SK-N-SH treated with all-trans-retinoic acid at 6 μM for 48 hours (cell line): Measurements from ENCODE around the gene CENPVL3.

Experiments used
- ATAC-seq: fragments of 200-7000 bp; cut with Tn5 transposase; 3 replicates; pipeline ENCODE4 v1.9.1; 2020; ENCODE audit warnings: mild to moderate bottlenecking, moderate library complexity
- ARNTL ChIP-seq: fragments of 450-650 bp; formaldehyde crosslinking; IDR thresholded peaks from 2 replicates; pipeline ENCODE4 v1.5.0; 2020; ENCODE audit warnings: low read depth, mild to moderate bottlenecking, moderate library complexity, borderline replicate concordance
- BACH2 ChIP-seq: fragments of 250-450 bp; sonication (Bioruptor Pico); IDR thresholded peaks from 2 replicates; pipeline ENCODE4 v1.9.0; 2021; ENCODE audit warnings: mild to moderate bottlenecking, borderline replicate concordance
- CSDC2 ChIP-seq: fragments of 250-450 bp; sonication (Bioruptor Pico); IDR thresholded peaks from 2 replicates; pipeline ENCODE4 v1.5.0; 2020; ENCODE audit warnings: mild to moderate bottlenecking, moderate library complexity
- ESRRG ChIP-seq: fragments of 250-450 bp; sonication (Bioruptor Pico); IDR thresholded peaks from 2 replicates; pipeline ENCODE4 v1.6.1; 2021; ENCODE audit warnings: mild to moderate bottlenecking
- GLIS3 ChIP-seq: fragments of 250-450 bp; sonication (Bioruptor Pico); IDR thresholded peaks from 2 replicates; pipeline ENCODE4 v1.5.0; 2020; ENCODE audit warnings: mild to moderate bottlenecking, moderate library complexity
- ISL1 ChIP-seq: fragments of 250-450 bp; sonication (Bioruptor Pico); IDR thresholded peaks from 2 replicates; pipeline ENCODE4 v2.1.2; 2022; ENCODE audit warnings: mild to moderate bottlenecking, moderate library complexity
- PATZ1 ChIP-seq: fragments of 250-450 bp; sonication (Bioruptor Pico); IDR thresholded peaks from 2 replicates; pipeline ENCODE4 v1.8.0; 2020; ENCODE audit warnings: mild to moderate bottlenecking, moderate library complexity, borderline replicate concordance
- PPARA ChIP-seq: fragments of 250-450 bp; sonication (Bioruptor Pico); IDR thresholded peaks from 2 replicates; pipeline ENCODE4 v1.5.0; 2020; ENCODE audit warnings: mild to moderate bottlenecking, borderline replicate concordance
- RARB ChIP-seq: fragments of 250-450 bp; sonication (Bioruptor Pico); IDR thresholded peaks from 2 replicates; pipeline ENCODE4 v1.8.0; 2021; ENCODE audit warnings: mild to moderate bottlenecking, moderate library complexity
- SNAI2 ChIP-seq: fragments of 250-450 bp; sonication (Bioruptor Pico); IDR thresholded peaks from 2 replicates; pipeline ENCODE4 v1.5.0; 2020; ENCODE audit warnings: mild to moderate bottlenecking, moderate library complexity
- TCF4 ChIP-seq: fragments of 250-450 bp; sonication (Bioruptor Pico); IDR thresholded peaks from 2 replicates; pipeline ENCODE4 v1.8.0; 2021; ENCODE audit warnings: mild to moderate bottlenecking, moderate library complexity, borderline replicate concordance
- TOX ChIP-seq: fragments of 250-450 bp; sonication (Bioruptor Pico); IDR thresholded peaks from 2 replicates; pipeline ENCODE4 v1.8.0; 2021; ENCODE audit warnings: mild to moderate bottlenecking, moderate library complexity, borderline replicate concordance
- ZC3H10 ChIP-seq: fragments of 250-450 bp; sonication (Bioruptor Pico); IDR thresholded peaks from 2 replicates; pipeline ENCODE4 v1.5.1; 2021; ENCODE audit warnings: mild to moderate bottlenecking, moderate library complexity
- ZFP30 ChIP-seq: fragments of 450-650 bp; formaldehyde crosslinking; IDR thresholded peaks from 2 replicates; pipeline ENCODE4 v1.5.0; 2022; ENCODE audit warnings: mild to moderate bottlenecking, moderate library complexity
- ZNF565 ChIP-seq: fragments of 450-650 bp; formaldehyde crosslinking; conservative IDR thresholded peaks from 2 replicates; pipeline ENCODE4 v1.5.0; 2020; ENCODE audit warnings: low read depth, mild to moderate bottlenecking, moderate library complexity
- ZNF70 ChIP-seq: fragments of 450-650 bp; formaldehyde crosslinking; IDR thresholded peaks from 2 replicates; pipeline ENCODE4 v1.5.0; 2020; ENCODE audit warnings: mild to moderate bottlenecking, moderate library complexity
- ZNF8 ChIP-seq: fragments of 450-650 bp; formaldehyde crosslinking; IDR thresholded peaks from 2 replicates; pipeline ENCODE4 v1.5.0; 2020; ENCODE audit warnings: mild to moderate bottlenecking, moderate library complexity
- TF ChIP-seq, protein P1 (sequence below): fragments of 250-450 bp; sonication (Bioruptor Pico); IDR thresholded peaks from 2 replicates; pipeline ENCODE4 v1.8.0; 2021; ENCODE audit warnings: low read depth, mild to moderate bottlenecking, moderate library complexity, borderline replicate concordance
- TF ChIP-seq, protein P2 (sequence below): fragments of 250-450 bp; sonication (Bioruptor Pico); IDR thresholded peaks from 2 replicates; pipeline ENCODE4 v1.5.0; 2020; ENCODE audit warnings: mild to moderate bottlenecking, moderate library complexity

The CENPVL3 gene

DNA sequence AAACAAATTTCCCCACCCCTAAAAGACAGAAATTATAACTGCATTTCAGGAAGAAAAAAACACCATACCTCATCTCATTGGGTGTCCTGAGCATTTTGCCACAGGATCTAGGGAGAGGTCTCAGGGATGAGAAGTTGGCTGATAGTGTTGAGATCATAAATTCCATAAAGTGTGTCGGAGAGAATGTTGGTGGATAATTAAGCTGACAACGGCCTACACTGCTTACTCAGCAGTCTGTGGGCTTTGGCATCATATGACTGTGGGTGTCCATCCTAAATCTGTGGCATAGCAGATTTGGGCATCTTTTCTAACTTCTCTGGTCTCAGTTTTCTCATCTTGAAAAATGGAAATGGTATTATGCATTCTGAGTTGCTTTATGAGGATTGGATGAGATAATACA lies 12.3 kb downstream of the CENPVL3 start (continued):
- TF ChIP-seq RARB (CRISPR knock-in tag) = no peak
- TF ChIP-seq ARNTL (CRISPR knock-in tag) = no peak
- TF ChIP-seq ZC3H10 = no peak
- no peak for TF ChIP-seq TOX (CRISPR knock-in tag)
- no peak for TF ChIP-seq ZNF565 (CRISPR knock-in tag)
- no peak for TF ChIP-seq SNAI2 (CRISPR knock-in tag)
- TF ChIP-seq TCF4 = no peak
- no peak for TF ChIP-seq ISL1 (CRISPR knock-in tag)
- TF ChIP-seq ZFP30 (CRISPR knock-in tag) = no peak

- TF ChIP-seq ZNF565 (CRISPR knock-in tag) = no peak
- no peak for TF ChIP-seq PATZ1 (CRISPR knock-in tag)
- TF ChIP-seq, protein P1, sequence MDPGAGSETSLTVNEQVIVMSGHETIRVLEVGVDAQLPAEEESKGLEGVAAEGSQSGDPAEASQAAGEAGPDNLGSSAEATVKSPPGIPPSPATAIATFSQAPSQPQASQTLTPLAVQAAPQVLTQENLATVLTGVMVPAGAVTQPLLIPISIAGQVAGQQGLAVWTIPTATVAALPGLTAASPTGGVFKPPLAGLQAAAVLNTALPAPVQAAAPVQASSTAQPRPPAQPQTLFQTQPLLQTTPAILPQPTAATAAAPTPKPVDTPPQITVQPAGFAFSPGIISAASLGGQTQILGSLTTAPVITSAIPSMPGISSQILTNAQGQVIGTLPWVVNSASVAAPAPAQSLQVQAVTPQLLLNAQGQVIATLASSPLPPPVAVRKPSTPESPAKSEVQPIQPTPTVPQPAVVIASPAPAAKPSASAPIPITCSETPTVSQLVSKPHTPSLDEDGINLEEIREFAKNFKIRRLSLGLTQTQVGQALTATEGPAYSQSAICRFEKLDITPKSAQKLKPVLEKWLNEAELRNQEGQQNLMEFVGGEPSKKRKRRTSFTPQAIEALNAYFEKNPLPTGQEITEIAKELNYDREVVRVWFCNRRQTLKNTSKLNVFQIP = no peak
- no peak for TF ChIP-seq ISL1 (CRISPR knock-in tag)
- no peak for TF ChIP-seq SNAI2 (CRISPR knock-in tag)
- TF ChIP-seq ZFP30 (CRISPR knock-in tag) = no peak
- TF ChIP-seq, protein P2, sequence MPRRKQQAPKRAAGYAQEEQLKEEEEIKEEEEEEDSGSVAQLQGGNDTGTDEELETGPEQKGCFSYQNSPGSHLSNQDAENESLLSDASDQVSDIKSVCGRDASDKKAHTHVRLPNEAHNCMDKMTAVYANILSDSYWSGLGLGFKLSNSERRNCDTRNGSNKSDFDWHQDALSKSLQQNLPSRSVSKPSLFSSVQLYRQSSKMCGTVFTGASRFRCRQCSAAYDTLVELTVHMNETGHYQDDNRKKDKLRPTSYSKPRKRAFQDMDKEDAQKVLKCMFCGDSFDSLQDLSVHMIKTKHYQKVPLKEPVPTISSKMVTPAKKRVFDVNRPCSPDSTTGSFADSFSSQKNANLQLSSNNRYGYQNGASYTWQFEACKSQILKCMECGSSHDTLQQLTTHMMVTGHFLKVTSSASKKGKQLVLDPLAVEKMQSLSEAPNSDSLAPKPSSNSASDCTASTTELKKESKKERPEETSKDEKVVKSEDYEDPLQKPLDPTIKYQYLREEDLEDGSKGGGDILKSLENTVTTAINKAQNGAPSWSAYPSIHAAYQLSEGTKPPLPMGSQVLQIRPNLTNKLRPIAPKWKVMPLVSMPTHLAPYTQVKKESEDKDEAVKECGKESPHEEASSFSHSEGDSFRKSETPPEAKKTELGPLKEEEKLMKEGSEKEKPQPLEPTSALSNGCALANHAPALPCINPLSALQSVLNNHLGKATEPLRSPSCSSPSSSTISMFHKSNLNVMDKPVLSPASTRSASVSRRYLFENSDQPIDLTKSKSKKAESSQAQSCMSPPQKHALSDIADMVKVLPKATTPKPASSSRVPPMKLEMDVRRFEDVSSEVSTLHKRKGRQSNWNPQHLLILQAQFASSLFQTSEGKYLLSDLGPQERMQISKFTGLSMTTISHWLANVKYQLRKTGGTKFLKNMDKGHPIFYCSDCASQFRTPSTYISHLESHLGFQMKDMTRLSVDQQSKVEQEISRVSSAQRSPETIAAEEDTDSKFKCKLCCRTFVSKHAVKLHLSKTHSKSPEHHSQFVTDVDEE (CRISPR knock-in tag) = no peak
- no peak for TF ChIP-seq RARB (CRISPR knock-in tag)
- no peak for TF ChIP-seq TCF4
- no peak for TF ChIP-seq ZC3H10
- no peak for TF ChIP-seq BACH2 (CRISPR knock-in tag)
- no peak for TF ChIP-seq PPARA (CRISPR knock-in tag)
- TF ChIP-seq GLIS3 (CRISPR knock-in tag) = no peak
- no peak for TF ChIP-seq ZNF70 (CRISPR knock-in tag)
- TF ChIP-seq ESRRG = no peak
- TF ChIP-seq ARNTL (CRISPR knock-in tag) = no peak
- ATAC-seq = no peak
Measured at GRCh38 chrX:51598899-51599298, 19.8 kb downstream of the CENPVL3 start.

- no peak for ATAC-seq
- TF ChIP-seq RARB (CRISPR knock-in tag) = no peak
- no peak for TF ChIP-seq ZFP30 (CRISPR knock-in tag)
- TF ChIP-seq ZNF8 (CRISPR knock-in tag) = no peak
- TF ChIP-seq, protein P1 = no peak
- TF ChIP-seq ZNF565 (CRISPR knock-in tag) = no peak
- no peak for TF ChIP-seq ARNTL (CRISPR knock-in tag)
- TF ChIP-seq, all 23 proteins: peak for 0
Measured at GRCh38 chrX:51571874-51572273, 46.8 kb downstream of the CENPVL3 start.

DNA sequence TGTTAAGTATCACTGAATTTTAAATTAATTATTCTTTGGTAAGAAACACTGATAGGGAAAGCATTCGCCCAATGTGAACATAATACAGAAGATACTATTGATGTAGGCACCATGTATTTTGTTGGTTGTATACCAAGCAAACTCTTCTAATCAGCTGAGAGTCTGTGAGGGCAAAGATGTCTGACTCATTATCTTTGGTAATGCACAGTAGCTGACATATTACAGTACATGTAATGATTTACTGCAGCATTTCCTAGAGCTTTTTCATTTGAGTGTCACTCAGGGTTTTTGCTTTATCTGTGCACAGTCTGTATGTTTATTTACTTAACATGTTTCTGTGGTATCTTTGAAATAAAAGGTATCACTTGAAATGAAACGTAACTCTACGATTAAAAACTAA lies 49.2 kb downstream of the CENPVL3 start:
- no peak for TF ChIP-seq PATZ1 (CRISPR knock-in tag)
- no peak for TF ChIP-seq RARB (CRISPR knock-in tag)
- TF ChIP-seq ARNTL (CRISPR knock-in tag) = no peak
- no peak for TF ChIP-seq CSDC2 (CRISPR knock-in tag)
- ATAC-seq = no peak
